HCT116 (cell line): ENCODE measurements around the gene TBL1X. TPM values are rescaled to one million over a fixed set of nuclear protein-coding genes. Genes with fewer than 3 reads are reported as not detected.

Experiments
- ATAC-seq: fragments of 200-7000 bp; cut with Tn5 transposase; 2 replicates; pipeline ENCODE4 v1.9.1; 2020; ENCODE audit warnings: mild to moderate bottlenecking, moderate library complexity
- BruUV-seq: library from RNA; stranded (reverse); fragments of 400-500 nt; replicated peaks from 2 replicates; lab custom pipeline; 2021; lab: Mats Ljungman, UMichigan
- CTCF ChIA-PET: fragments of 300-600 bp; sonication (Branson Sonifier 250); formaldehyde crosslinking; loops from one replicate; lab custom pipeline; 2021; ENCODE audit warnings: antibody characterized with exemption; lab: Charles Lee
- POLR2A ChIA-PET: fragments of 300-600, 350-600 bp; sonication (Branson Sonifier 250); formaldehyde crosslinking; loops from one replicate; lab custom pipeline; 2021; ENCODE audit warnings: antibody characterized with exemption; lab: Charles Lee
- RAD21 ChIA-PET, 2 experiments: fragments of 300-600 bp; sonication (Branson Sonifier 250); formaldehyde crosslinking; loops; one replicate each; lab custom pipeline; 2023; ENCODE audit warnings: low total read pairs in 2 of 2; ENCODE audit not compliant: uncharacterized antibody in 2 of 2, unreplicated experiment in 2 of 2, low non-redundant PET in 1 of 2; lab: Charles Lee
- DNase-seq: peaks from one replicate; pipeline ENCODE4 v3.0.0-alpha.2; 2010; ENCODE audit warnings: low read depth, low spot score
- H2AFZ ChIP-seq: fragments of 200-600 bp; shearing (Covaris generic), sonication (generic); 2 replicates; pipeline ENCODE4 v1.6.1; 2017; ENCODE audit warnings: low read depth, mixed run types, mixed read lengths, antibody characterized with exemption, low read length; ENCODE audit not compliant: poor library complexity, severe bottlenecking
- H3K27ac ChIP-seq: 2 replicates; pipeline ENCODE4 v1.5.1; 2012; ENCODE audit warnings: low read depth, low read length
- H3K27me3 ChIP-seq: fragments of 200-600 bp; sonication (generic); 2 replicates; pipeline ENCODE4 v1.6.1; 2016; ENCODE audit warnings: mixed run types, low read length, mixed read lengths; ENCODE audit not compliant: insufficient read depth
- H3K36me3 ChIP-seq, 2 experiments: fragments of 200-500 bp in 1 of 2; fragments of 200-600 bp in 1 of 2; sonication (Bioruptor generic) in 1 of 2; sonication (generic) in 1 of 2; 2 replicates each; pipeline versions ENCODE4 v1.5.1 to v1.6.1; 2014 to 2016; ENCODE audit warnings: low read length in 2 of 2, inconsistent platforms in 1 of 2, mixed read lengths in 1 of 2, mixed run types in 1 of 2; ENCODE audit not compliant: insufficient read depth in 2 of 2, control insufficient read depth in 1 of 2
- H3K4me1 ChIP-seq, 2 experiments: fragments of 200-600 bp in 1 of 2; sonication (generic) in 1 of 2; 2 replicates each; pipeline versions ENCODE4 v1.5.1 to v1.6.1; 2012 to 2017; ENCODE audit warnings: low read length in 2 of 2, inconsistent platforms in 1 of 2, mild to moderate bottlenecking in 1 of 2, mixed read lengths in 1 of 2, mixed run types in 1 of 2, moderate library complexity in 1 of 2; ENCODE audit not compliant: insufficient read depth in 2 of 2, control insufficient read depth in 1 of 2
- H3K4me2 ChIP-seq: fragments of 200-600 bp; sonication (generic); 2 replicates; pipeline ENCODE4 v1.6.1; 2017; ENCODE audit warnings: mixed run types, low read length, mixed read lengths
- H3K4me3 ChIP-seq, 2 experiments: fragments of 200-600 bp in 1 of 2; sonication (generic) in 1 of 2; replicated peaks in 1 of 2; 2 replicates each; pipeline ENCODE4 v1.5.1; 2011 to 2016; ENCODE audit warnings: low read length in 2 of 2, control low read depth in 1 of 2, low read depth in 1 of 2, mild to moderate bottlenecking in 1 of 2, mixed read lengths in 1 of 2, mixed run types in 1 of 2
- H3K79me2 ChIP-seq: fragments of 200-600 bp; sonication (generic); 2 replicates; pipeline ENCODE4 v1.6.1; 2017; ENCODE audit warnings: mild to moderate bottlenecking, mixed run types, low read length, moderate library complexity, mixed read lengths; ENCODE audit not compliant: insufficient read depth
- H3K9ac ChIP-seq: fragments of 200-600 bp; sonication (generic); 2 replicates; pipeline ENCODE4 v1.6.1; 2016; ENCODE audit warnings: low read length, mixed read lengths
- H3K9me2 ChIP-seq: fragments of 200-600 bp; sonication (generic), shearing (Covaris generic); 2 replicates; pipeline ENCODE4 v1.6.1; 2017; ENCODE audit warnings: mixed run types, mild to moderate bottlenecking, moderate library complexity; ENCODE audit not compliant: insufficient read depth
- H3K9me3 ChIP-seq, 2 experiments: fragments of 200-500 bp in 1 of 2; fragments of 200-600 bp in 1 of 2; sonication (Bioruptor generic) in 1 of 2; sonication (generic) in 1 of 2; 2 replicates each; pipeline ENCODE4 v1.6.1; 2014 to 2017; ENCODE audit warnings: low read length in 2 of 2, mixed read lengths in 2 of 2, inconsistent platforms in 1 of 2, low read depth in 1 of 2, mild to moderate bottlenecking in 1 of 2, mixed run types in 1 of 2, moderate library complexity in 1 of 2; ENCODE audit not compliant: control insufficient read depth in 1 of 2, insufficient read depth in 1 of 2
- H4K20me1 ChIP-seq: fragments of 200-600 bp; sonication (generic), shearing (Covaris generic); 2 replicates; pipeline ENCODE4 v1.6.1; 2017; ENCODE audit warnings: mixed run types, mild to moderate bottlenecking, moderate library complexity; ENCODE audit not compliant: insufficient read depth
- CBX3 ChIP-seq: IDR thresholded peaks from 2 replicates; pipeline ENCODE4 v1.6.1; 2012; ENCODE audit warnings: low read depth
- EGR1 ChIP-seq: IDR thresholded peaks from 2 replicates; pipeline ENCODE4 v1.6.1; 2012; ENCODE audit warnings: low read depth
- ELF1 ChIP-seq: IDR thresholded peaks from 2 replicates; pipeline ENCODE4 v1.6.1; 2012; ENCODE audit warnings: low read depth, borderline replicate concordance
- EZH2phosphoT487 ChIP-seq: fragments of 200-600 bp; IDR thresholded peaks from 2 replicates; pipeline ENCODE4 v1.6.1; 2018; ENCODE audit warnings: antibody characterized with exemption, borderline replicate concordance
- MAX ChIP-seq: IDR thresholded peaks from 2 replicates; pipeline ENCODE4 v1.6.1; 2012
- POLR2A ChIP-seq: IDR thresholded peaks from 2 replicates; pipeline ENCODE4 v1.7.0; 2011; ENCODE audit warnings: borderline replicate concordance; ENCODE audit not compliant: insufficient read depth, insufficient read length; ENCODE audit errors: extremely low read depth
- POLR2AphosphoS5 ChIP-seq: IDR thresholded peaks from 2 replicates; pipeline ENCODE4 v1.6.1; 2011; ENCODE audit warnings: mild to moderate bottlenecking, low read depth, low read length, moderate library complexity
- SRF ChIP-seq: IDR thresholded peaks from 2 replicates; pipeline ENCODE4 v1.6.1; 2012; ENCODE audit warnings: low read depth
- YY1 ChIP-seq: IDR thresholded peaks from 2 replicates; pipeline ENCODE4 v1.6.1; 2011; ENCODE audit warnings: low read length, low read depth, moderate library complexity, mild to moderate bottlenecking; ENCODE audit not compliant: insufficient replicate concordance; ENCODE audit errors: extremely low read depth
- intact Hi-C: fragments of 100-400 bp; cut with micrococcal nuclease; formaldehyde crosslinking; loops from 2 replicates; pipeline ENCODE4 v1.10.0; 2022
- total RNA-seq: library from RNA; stranded (reverse); gene quantifications from one replicate; pipeline ENCODE4 v1.2.1, GENCODE V29; 2021; ENCODE audit not compliant: unreplicated experiment
- TF ChIP-seq, protein P1 (sequence below): IDR thresholded peaks from 2 replicates; pipeline ENCODE4 v1.6.1; 2012; ENCODE audit warnings: low read depth
- TF ChIP-seq, protein P2 (sequence below): IDR thresholded peaks from 2 replicates; pipeline ENCODE4 v1.6.1; 2012

TBL1X gene
- total RNA-seq, 1 experiment from 2014 or later = 37.8 TPM

DNA sequence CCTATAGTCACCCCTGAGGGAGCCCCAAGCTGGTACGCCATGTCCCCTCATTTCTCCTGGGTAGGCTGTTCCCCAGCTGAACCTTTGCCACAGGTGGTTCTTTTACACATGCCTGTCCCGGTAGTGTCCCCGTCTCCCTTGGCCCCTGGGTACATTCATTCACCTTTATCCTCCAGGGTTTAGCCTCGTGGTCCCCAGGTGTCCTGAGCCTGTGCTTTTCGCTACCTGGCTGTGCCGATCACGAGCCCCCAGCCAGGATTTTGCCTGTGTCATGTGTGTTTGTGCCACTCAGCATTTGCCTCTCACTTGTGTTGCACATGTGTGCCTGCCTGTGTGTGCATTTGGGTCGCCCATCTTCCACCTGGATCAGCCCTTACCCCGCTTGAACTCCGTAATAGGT, 243.2 kb downstream of the TBL1X start:
- Histone ChIP-seq H3K9ac (no peak overlapping the region), H4K20me1 (no peaks in the 10 kb centered on the region), H3K9me3 (no peaks in the 10 kb centered on the region), H3K79me2 (no peaks in the 10 kb centered on the region), H3K27ac (no peak overlapping the region), H3K9me2 (no peaks in the 10 kb centered on the region), H2AFZ (no peak overlapping the region), H3K36me3 (peaks cover 0 to 2% of the 10 kb centered on the region in 2 experiments; a peak in 1 of 4 replicates), H3K4me1 (no peaks in the 10 kb centered on the region), H3K4me2 (no peak overlapping the region), H3K4me3 (no peak overlapping the region), H3K27me3 (no peaks in the 10 kb centered on the region)
- TF ChIP-seq ELF1 (no peak), YY1 (no peak), EGR1 (no peak), POLR2AphosphoS5 (no peak), CBX3 (no peak), POLR2A (no peak), MAX (no peak), SRF (no peak), EZH2phosphoT487 (no peak)
- TF ChIP-seq, protein P1, sequence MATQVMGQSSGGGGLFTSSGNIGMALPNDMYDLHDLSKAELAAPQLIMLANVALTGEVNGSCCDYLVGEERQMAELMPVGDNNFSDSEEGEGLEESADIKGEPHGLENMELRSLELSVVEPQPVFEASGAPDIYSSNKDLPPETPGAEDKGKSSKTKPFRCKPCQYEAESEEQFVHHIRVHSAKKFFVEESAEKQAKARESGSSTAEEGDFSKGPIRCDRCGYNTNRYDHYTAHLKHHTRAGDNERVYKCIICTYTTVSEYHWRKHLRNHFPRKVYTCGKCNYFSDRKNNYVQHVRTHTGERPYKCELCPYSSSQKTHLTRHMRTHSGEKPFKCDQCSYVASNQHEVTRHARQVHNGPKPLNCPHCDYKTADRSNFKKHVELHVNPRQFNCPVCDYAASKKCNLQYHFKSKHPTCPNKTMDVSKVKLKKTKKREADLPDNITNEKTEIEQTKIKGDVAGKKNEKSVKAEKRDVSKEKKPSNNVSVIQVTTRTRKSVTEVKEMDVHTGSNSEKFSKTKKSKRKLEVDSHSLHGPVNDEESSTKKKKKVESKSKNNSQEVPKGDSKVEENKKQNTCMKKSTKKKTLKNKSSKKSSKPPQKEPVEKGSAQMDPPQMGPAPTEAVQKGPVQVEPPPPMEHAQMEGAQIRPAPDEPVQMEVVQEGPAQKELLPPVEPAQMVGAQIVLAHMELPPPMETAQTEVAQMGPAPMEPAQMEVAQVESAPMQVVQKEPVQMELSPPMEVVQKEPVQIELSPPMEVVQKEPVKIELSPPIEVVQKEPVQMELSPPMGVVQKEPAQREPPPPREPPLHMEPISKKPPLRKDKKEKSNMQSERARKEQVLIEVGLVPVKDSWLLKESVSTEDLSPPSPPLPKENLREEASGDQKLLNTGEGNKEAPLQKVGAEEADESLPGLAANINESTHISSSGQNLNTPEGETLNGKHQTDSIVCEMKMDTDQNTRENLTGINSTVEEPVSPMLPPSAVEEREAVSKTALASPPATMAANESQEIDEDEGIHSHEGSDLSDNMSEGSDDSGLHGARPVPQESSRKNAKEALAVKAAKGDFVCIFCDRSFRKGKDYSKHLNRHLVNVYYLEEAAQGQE = no peak
- TF ChIP-seq, protein P2, sequence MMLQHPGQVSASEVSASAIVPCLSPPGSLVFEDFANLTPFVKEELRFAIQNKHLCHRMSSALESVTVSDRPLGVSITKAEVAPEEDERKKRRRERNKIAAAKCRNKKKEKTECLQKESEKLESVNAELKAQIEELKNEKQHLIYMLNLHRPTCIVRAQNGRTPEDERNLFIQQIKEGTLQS = no peak
- ATAC-seq (no peak), DNase-seq (no peak)
- intact Hi-C loops = loop anchor here (2.0 to 10.0 kb wide), 4 partner anchors 246 to 891 kb away; no protein-coding TSS in a partner anchor
- ChIA-PET CTCF (no interaction called here), RAD21 (interaction anchor here in 1 of 2 experiments (0.6 kb wide), 1 partner anchor 78 kb away, joined by 3 read pairs; no protein-coding TSS in a partner anchor), POLR2A (no interaction called here)
- BruUV-seq = no TSS peak
